GM12878 (cell line): ENCODE measurements around the gene BAZ1B. TPM values are rescaled to one million over a fixed set of nuclear protein-coding genes. Genes with fewer than 3 reads are reported as not detected.

Experiments used
- ATAC-seq: fragments of 200-7000 bp; cut with Tn5 transposase; 3 replicates; pipeline ENCODE4 v1.9.1; 2020; ENCODE audit warnings: mild to moderate bottlenecking, moderate library complexity
- BruUV-seq: library from RNA; stranded (reverse); fragments of 400-500 nt; replicated peaks from 2 replicates; lab custom pipeline; 2021; lab: Mats Ljungman, UMichigan
- CTCF ChIA-PET: fragments of 300-600 bp; sonication (Branson Sonifier 250); formaldehyde crosslinking; extraction: SDS; loops from one replicate; lab custom pipeline; 2021; ENCODE audit warnings: inconsistent platforms; lab: Yijun Ruan, JAX
- POLR2A ChIA-PET: fragments of 350-600 bp; formaldehyde crosslinking; extraction: SDS; loops from one replicate; lab custom pipeline; 2021; ENCODE audit warnings: inconsistent platforms; lab: Charles Lee
- RAD21 ChIA-PET: fragments of 300-600 bp; sonication (Branson Sonifier 250); formaldehyde crosslinking; loops from one replicate; lab custom pipeline; 2023; ENCODE audit warnings: antibody characterized with exemption; ENCODE audit not compliant: unreplicated experiment; lab: Charles Lee
- SMC1A ChIA-PET: fragments of 300-600 bp; sonication (Branson Sonifier 250); formaldehyde crosslinking; loops from one replicate; lab custom pipeline; 2023; ENCODE audit not compliant: unreplicated experiment, uncharacterized antibody; lab: Charles Lee
- DNase-seq: peaks from one replicate; pipeline ENCODE4 v3.0.0-alpha.2; 2011; ENCODE audit warnings: low read depth, low spot score
- FAIRE-seq: peaks from 3 replicates; lab custom pipeline; 2011; peaks lifted over from hg19 to GRCh38; lab: Jason Lieb, UNC
- H2AFZ ChIP-seq: 2 replicates; pipeline ENCODE4 v1.6.0; 2011; ENCODE audit warnings: low read depth, low read length, control low read depth; ENCODE audit not compliant: control insufficient read depth
- H3K27ac ChIP-seq: 2 replicates; pipeline ENCODE4 v1.5.1; 2011; ENCODE audit warnings: control low read depth; ENCODE audit not compliant: control insufficient read depth, insufficient read depth
- H3K27me3 ChIP-seq, 2 experiments: replicated peaks in 1 of 2; 2 replicates each; pipeline versions ENCODE4 v1.6.0 to v1.6.1; 2011; ENCODE audit warnings: low read length in 1 of 2; ENCODE audit not compliant: control insufficient read depth in 2 of 2, insufficient read depth in 2 of 2
- H3K36me3 ChIP-seq, 2 experiments: 2 replicates each; pipeline ENCODE4 v1.5.1; 2011; ENCODE audit warnings: low read length in 1 of 2; ENCODE audit not compliant: control insufficient read depth in 2 of 2, insufficient read depth in 2 of 2
- H3K4me1 ChIP-seq: 2 replicates; pipeline ENCODE4 v1.6.1; 2011; ENCODE audit warnings: mild to moderate bottlenecking, low read length, moderate library complexity, mixed read lengths; ENCODE audit not compliant: control insufficient read depth, insufficient read depth
- H3K4me2 ChIP-seq: 2 replicates; pipeline ENCODE4 v1.6.0; 2011; ENCODE audit warnings: control low read depth; ENCODE audit not compliant: control insufficient read depth, insufficient read depth
- H3K4me3 ChIP-seq: fragments of 200-600 bp; sonication (generic); 2 replicates; pipeline ENCODE4 v1.5.1; 2016
- H3K79me2 ChIP-seq: 2 replicates; pipeline ENCODE4 v1.6.0; 2011; ENCODE audit warnings: low read length; ENCODE audit not compliant: control insufficient read depth, insufficient read depth
- H3K9ac ChIP-seq: 2 replicates; pipeline ENCODE4 v1.8.0; 2011; ENCODE audit warnings: low read length, control low read depth, mixed read lengths; ENCODE audit not compliant: control insufficient read depth, insufficient read depth
- H3K9me3 ChIP-seq: replicated peaks from 3 replicates; pipeline ENCODE4 v1.5.1; 2011; ENCODE audit warnings: mild to moderate bottlenecking, low read length; ENCODE audit not compliant: control insufficient read depth, insufficient read depth
- H4K20me1 ChIP-seq: 2 replicates; pipeline ENCODE4 v1.6.0; 2011; ENCODE audit not compliant: control insufficient read depth, insufficient read depth
- ATF7 ChIP-seq: fragments of 450-650 bp; IDR thresholded peaks from 2 replicates; pipeline ENCODE4 v1.6.1; 2016; ENCODE audit warnings: low read depth, mild to moderate bottlenecking
- BMI1 ChIP-seq: fragments of 450-650 bp; IDR thresholded peaks from 2 replicates; pipeline ENCODE4 v1.6.1; 2016; ENCODE audit warnings: mild to moderate bottlenecking, moderate library complexity, borderline replicate concordance
- CEBPB ChIP-seq, 2 experiments: fragments of 150-350 bp in 1 of 2; IDR thresholded peaks; 2 replicates each; pipeline ENCODE4 v1.6.1; 2012 to 2014; ENCODE audit warnings: low read depth in 2 of 2, low read length in 2 of 2, borderline replicate concordance in 1 of 2, inconsistent platforms in 1 of 2
- MYC ChIP-seq: IDR thresholded peaks from 2 replicates; pipeline ENCODE4 v1.6.1; 2011; ENCODE audit warnings: mild to moderate bottlenecking, low read length, moderate library complexity, inconsistent platforms; ENCODE audit not compliant: insufficient read depth, insufficient replicate concordance, insufficient read length, severe bottlenecking
- NFXL1 ChIP-seq: fragments of 450-650 bp; IDR thresholded peaks from 2 replicates; pipeline ENCODE4 v1.6.1; 2017; ENCODE audit warnings: antibody characterized with exemption, mild to moderate bottlenecking, borderline replicate concordance
- RAD21 ChIP-seq: IDR thresholded peaks from 2 replicates; pipeline ENCODE4 v1.6.1; 2011; ENCODE audit warnings: mild to moderate bottlenecking, low read depth, low read length, moderate library complexity; ENCODE audit not compliant: insufficient read depth
- SPI1 ChIP-seq: IDR thresholded peaks from 2 replicates; pipeline ENCODE4 v1.6.1; 2011; ENCODE audit warnings: low read depth, mild to moderate bottlenecking, low read length, moderate library complexity, borderline replicate concordance; ENCODE audit not compliant: insufficient read depth
- SREBF2 ChIP-seq: IDR thresholded peaks from 2 replicates; pipeline ENCODE4 v1.6.1; 2012; ENCODE audit warnings: mild to moderate bottlenecking, low read length
- ZNF622 ChIP-seq: fragments of 450-650 bp; IDR thresholded peaks from 2 replicates; pipeline ENCODE4 v1.6.1; 2017; ENCODE audit warnings: mild to moderate bottlenecking, inconsistent platforms
- WGBS: methylation state at CpG from one replicate; pipeline ENCODE4 v1.1.6; 2016; ENCODE audit warnings: low lambda C conversion rate; ENCODE audit not compliant: insufficient replicate concordance, insufficient coverage; ENCODE audit errors: missing lambda C conversion rate; 5-methylcytosine and 5-hydroxymethylcytosine counted together
- in situ Hi-C: fragments of 300-500 bp; cut with MboI; formaldehyde crosslinking; loops from 9 replicates; pipeline ENCODE4 v1.14.3; 2018; ENCODE audit warnings: mixed read lengths
- intact Hi-C: fragments of 100-400 bp; cut with micrococcal nuclease; formaldehyde crosslinking; loops from one replicate; pipeline ENCODE4 v1.14.2; 2022; ENCODE audit not compliant: unreplicated experiment
- polyA plus RNA-seq, 11 experiments: library from polyadenylated mRNA; depleted of rRNA in 4 of 11; unstranded in 6 of 11; stranded (reverse) in 5 of 11; fragments of >200 nt; fragmentation: Nextera tagmentation in 4 of 11; fragmentation: Illumina TruSeq in 1 of 11; extraction: Ambion mirVana in 4 of 11; extraction: Trizol in 1 of 11; gene quantifications; 1 replicate in 1 of 11; 2 replicates in 10 of 11; pipeline versions ENCODE4 v1.2.1 to v1.2.3, GENCODE V29; 2011 to 2016; ENCODE audit warnings: inconsistent platforms in 2 of 11, missing spikeins in 2 of 11, low read depth in 1 of 11
- total RNA-seq, 4 experiments: library from RNA; depleted of rRNA in 3 of 4; stranded (reverse); fragments of >200 nt in 3 of 4; fragmentation: Illumina TruSeq in 1 of 4; extraction: Trizol in 1 of 4; gene quantifications; 2 replicates each; pipeline versions ENCODE4 v1.2.1 to v1.2.3, GENCODE V29; 2013 to 2021
- TF ChIP-seq, protein P1 (sequence below): fragments of 450-650 bp; IDR thresholded peaks from 2 replicates; pipeline ENCODE4 v1.6.1; 2017; ENCODE audit warnings: mild to moderate bottlenecking
- TF ChIP-seq, protein P2 (sequence below): IDR thresholded peaks from 2 replicates; pipeline ENCODE4 v1.6.1; 2012; ENCODE audit warnings: low read depth, low read length, improper control_type of control experiment
- TF ChIP-seq, protein P3 (sequence below): IDR thresholded peaks from 2 replicates; pipeline ENCODE4 v1.6.1; 2012; ENCODE audit warnings: low read length, inconsistent platforms

The BAZ1B gene
- total and polyA plus RNA-seq, 10 of the 15 experiments (the other 5 are each of a cell fraction or from before 2014, with no cell fraction given) = 14.0 to 77.4 (median 36.2) TPM

DNA sequence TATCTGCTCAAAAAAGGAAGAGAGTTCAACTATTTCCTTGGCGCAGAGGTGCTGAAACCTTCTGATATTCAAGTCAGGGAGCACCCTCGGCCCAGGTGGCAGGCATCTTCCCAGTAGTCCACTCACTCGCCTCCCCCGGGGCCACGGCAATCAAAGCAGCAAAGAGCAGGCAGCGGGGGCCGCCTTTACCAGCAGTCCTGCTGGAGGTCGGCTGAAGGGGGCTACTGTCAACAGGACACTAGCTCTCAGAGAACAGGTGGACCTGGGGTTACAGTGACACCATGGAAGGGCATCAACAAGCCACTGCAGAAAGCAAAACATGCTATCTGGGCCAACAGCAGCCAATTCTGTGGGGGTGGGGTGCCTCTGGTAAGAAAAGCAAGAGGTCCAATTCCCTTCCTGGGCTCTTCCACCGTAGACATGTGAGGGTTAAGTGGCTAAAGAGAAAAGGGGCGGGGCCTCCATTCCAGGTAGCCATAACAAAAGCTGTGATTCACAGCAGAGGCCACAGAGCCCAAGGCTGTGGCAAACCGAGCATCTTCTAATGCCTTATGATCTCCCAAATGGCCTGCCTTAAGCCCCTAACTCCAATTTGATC lies 79.1 kb downstream of the BAZ1B start:
- in situ Hi-C loops = no loop called here
- Histone ChIP-seq H3K4me3 (no peak overlapping the region), H3K9me3 (no peaks in the 10 kb centered on the region), H4K20me1 (no peaks in the 10 kb centered on the region; the same call in 1 of the 2 replicates), H3K36me3 (peaks cover 44 to 45% of the 10 kb centered on the region in 2 experiments), H3K9ac (no peak overlapping the region), H2AFZ (no peak overlapping the region), H3K4me1 (no peaks in the 10 kb centered on the region), H3K27ac (no peak overlapping the region), H3K27me3 (no peaks in the 10 kb centered on the region)
- no peak for DNase-seq
- POLR2A ChIA-PET = no interaction called here
- RAD21 ChIA-PET = no interaction called here
- SMC1A ChIA-PET = no interaction called here
- BruUV-seq = no TSS peak
- CTCF ChIA-PET = no interaction called here
- 98% methylated on average over 11 of the region's 11 CpGs for WGBS
- intact Hi-C loops = no loop called here
- TF ChIP-seq BMI1 = no peak
- TF ChIP-seq, all 136 proteins: peak for 0
- ATAC-seq = no peak
- Histone ChIP-seq H3K79me2 (no peaks in the 10 kb centered on the region), H3K4me2 (no peak overlapping the region)
- no peak for FAIRE-seq

DNA sequence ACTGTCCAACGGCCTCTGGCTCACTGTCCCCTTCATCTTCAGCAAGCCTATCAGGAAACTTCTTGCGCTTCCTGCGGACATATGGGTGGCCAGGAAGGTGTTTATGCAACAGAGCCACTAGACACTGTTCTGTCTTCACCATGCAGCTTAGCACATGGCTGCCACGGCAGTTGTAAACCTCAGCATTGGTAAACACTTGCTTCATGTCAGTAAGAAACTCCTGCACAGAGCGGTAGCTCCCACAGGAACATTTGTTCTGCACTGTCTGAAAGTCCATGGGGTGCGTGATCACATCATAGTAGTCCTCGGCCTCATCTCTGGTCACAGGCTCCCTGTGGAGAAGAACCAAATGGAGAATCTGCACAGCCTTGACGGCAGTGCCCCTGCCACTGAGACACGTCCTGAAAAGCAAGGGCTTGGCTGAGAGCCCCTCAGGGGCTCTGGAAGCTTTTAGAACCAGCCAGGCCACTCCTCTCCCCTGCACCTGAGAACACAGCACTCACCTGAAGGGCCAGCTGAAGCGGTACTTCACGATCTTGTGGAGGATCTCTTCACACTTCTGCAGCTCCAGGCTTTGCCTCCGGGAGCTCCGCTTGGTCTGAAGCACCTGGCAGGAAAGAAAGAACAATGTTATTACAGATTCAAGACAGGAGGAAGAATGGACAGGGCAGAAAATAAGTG lies 79.7 kb downstream of the BAZ1B start:
- WGBS = 96% methylated on average over 13 of the region's 13 CpGs
- Histone ChIP-seq H3K9me3 (no peaks in the 10 kb centered on the region), H3K27me3 (no peaks in the 10 kb centered on the region), H3K4me1 (no peaks in the 10 kb centered on the region), H3K4me3 (no peak overlapping the region), H2AFZ (no peak overlapping the region), H4K20me1 (no peaks in the 10 kb centered on the region; the same call in 1 of the 2 replicates), H3K4me2 (no peak overlapping the region), H3K36me3 (peaks cover 42% of the 10 kb centered on the region in 2 experiments), H3K27ac (no peak overlapping the region), H3K9ac (no peak overlapping the region), H3K79me2 (no peaks in the 10 kb centered on the region)
- CTCF ChIA-PET = interaction anchor here (2.3 kb wide), 1 partner anchor 9 kb away, joined by 10 read pairs; no protein-coding TSS in a partner anchor
- POLR2A ChIA-PET = no interaction called here
- DNase-seq = no peak
- no TSS peak for BruUV-seq
- in situ Hi-C loops (no loop called here), intact Hi-C loops (no loop called here)
- TF ChIP-seq ZNF622 (no peak), SPI1 (no peak), RAD21 (no peak), NFXL1 (no peak), CEBPB (IDR thresholded peaks at IDR 0.05; ENCODE audit: borderline replicate concordance in 1 of 2, low read depth in 2 of 2, low read length in 2 of 2) (no peak), ATF7 (no peak), MYC (no peak), SREBF2 (no peak)
- TF ChIP-seq, protein P1, sequence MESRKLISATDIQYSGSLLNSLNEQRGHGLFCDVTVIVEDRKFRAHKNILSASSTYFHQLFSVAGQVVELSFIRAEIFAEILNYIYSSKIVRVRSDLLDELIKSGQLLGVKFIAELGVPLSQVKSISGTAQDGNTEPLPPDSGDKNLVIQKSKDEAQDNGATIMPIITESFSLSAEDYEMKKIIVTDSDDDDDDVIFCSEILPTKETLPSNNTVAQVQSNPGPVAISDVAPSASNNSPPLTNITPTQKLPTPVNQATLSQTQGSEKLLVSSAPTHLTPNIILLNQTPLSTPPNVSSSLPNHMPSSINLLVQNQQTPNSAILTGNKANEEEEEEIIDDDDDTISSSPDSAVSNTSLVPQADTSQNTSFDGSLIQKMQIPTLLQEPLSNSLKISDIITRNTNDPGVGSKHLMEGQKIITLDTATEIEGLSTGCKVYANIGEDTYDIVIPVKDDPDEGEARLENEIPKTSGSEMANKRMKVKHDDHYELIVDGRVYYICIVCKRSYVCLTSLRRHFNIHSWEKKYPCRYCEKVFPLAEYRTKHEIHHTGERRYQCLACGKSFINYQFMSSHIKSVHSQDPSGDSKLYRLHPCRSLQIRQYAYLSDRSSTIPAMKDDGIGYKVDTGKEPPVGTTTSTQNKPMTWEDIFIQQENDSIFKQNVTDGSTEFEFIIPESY = no peak
- TF ChIP-seq, protein P2, sequence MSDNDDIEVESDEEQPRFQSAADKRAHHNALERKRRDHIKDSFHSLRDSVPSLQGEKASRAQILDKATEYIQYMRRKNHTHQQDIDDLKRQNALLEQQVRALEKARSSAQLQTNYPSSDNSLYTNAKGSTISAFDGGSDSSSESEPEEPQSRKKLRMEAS = no peak
- TF ChIP-seq, protein P3, sequence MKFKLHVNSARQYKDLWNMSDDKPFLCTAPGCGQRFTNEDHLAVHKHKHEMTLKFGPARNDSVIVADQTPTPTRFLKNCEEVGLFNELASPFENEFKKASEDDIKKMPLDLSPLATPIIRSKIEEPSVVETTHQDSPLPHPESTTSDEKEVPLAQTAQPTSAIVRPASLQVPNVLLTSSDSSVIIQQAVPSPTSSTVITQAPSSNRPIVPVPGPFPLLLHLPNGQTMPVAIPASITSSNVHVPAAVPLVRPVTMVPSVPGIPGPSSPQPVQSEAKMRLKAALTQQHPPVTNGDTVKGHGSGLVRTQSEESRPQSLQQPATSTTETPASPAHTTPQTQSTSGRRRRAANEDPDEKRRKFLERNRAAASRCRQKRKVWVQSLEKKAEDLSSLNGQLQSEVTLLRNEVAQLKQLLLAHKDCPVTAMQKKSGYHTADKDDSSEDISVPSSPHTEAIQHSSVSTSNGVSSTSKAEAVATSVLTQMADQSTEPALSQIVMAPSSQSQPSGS = no peak
- ATAC-seq = no peak
- no peak for FAIRE-seq
- SMC1A ChIA-PET = interaction anchor here (1.5 kb wide), 1 partner anchor 9 kb away, joined by 4 read pairs; no protein-coding TSS in a partner anchor
- RAD21 ChIA-PET = interaction anchor here (0.6 kb wide), 1 partner anchor 979 kb away, joined by 3 read pairs; no protein-coding TSS in a partner anchor
